Hepatocyte (in vitro differentiated cells): Measurements from ENCODE around the gene CRIM1. TPM values are rescaled to one million over a fixed set of nuclear protein-coding genes. Genes with fewer than 3 reads are reported as not detected.

ENCODE experiments used
- DNase-seq: peaks from one replicate; pipeline ENCODE4 v3.0.0-alpha.2; 2016; ENCODE audit warnings: low spot score
- H2AFZ ChIP-seq: fragments of 200-600 bp; sonication (generic); 2 replicates; pipeline ENCODE4 v1.6.0; 2016; ENCODE audit warnings: antibody characterized with exemption, mild to moderate bottlenecking
- H3K27ac ChIP-seq: fragments of 200-600 bp; sonication (generic); 2 replicates; pipeline ENCODE4 v1.5.1; 2016; ENCODE audit warnings: mild to moderate bottlenecking
- H3K27me3 ChIP-seq: fragments of 200-600 bp; sonication (generic); 2 replicates; pipeline ENCODE4 v1.6.1; 2016
- H3K36me3 ChIP-seq: fragments of 200-600 bp; sonication (generic); replicated peaks from 2 replicates; pipeline ENCODE4 v1.5.1; 2016; ENCODE audit warnings: low read depth; ENCODE audit not compliant: insufficient read depth
- H3K4me1 ChIP-seq: fragments of 200-600 bp; sonication (generic); 2 replicates; pipeline ENCODE4 v1.5.1; 2016; ENCODE audit warnings: mild to moderate bottlenecking, moderate library complexity; ENCODE audit not compliant: insufficient read depth
- H3K4me2 ChIP-seq: fragments of 200-600 bp; sonication (generic); 2 replicates; pipeline ENCODE4 v1.6.0; 2016
- H3K4me3 ChIP-seq: fragments of 200-600 bp; sonication (generic); 2 replicates; pipeline ENCODE4 v1.5.1; 2016; ENCODE audit warnings: mild to moderate bottlenecking
- H3K79me2 ChIP-seq: fragments of 200-600 bp; sonication (generic); 2 replicates; pipeline ENCODE4 v1.6.0; 2017; ENCODE audit warnings: mild to moderate bottlenecking
- H3K9me2 ChIP-seq: fragments of 200-600 bp; sonication (generic); replicated peaks from 2 replicates; pipeline ENCODE4 v1.6.0; 2017; ENCODE audit warnings: mild to moderate bottlenecking; ENCODE audit not compliant: insufficient read depth
- H3K9me3 ChIP-seq: fragments of 200-600 bp; sonication (generic); 2 replicates; pipeline ENCODE4 v1.5.1; 2016; ENCODE audit warnings: low read depth, mild to moderate bottlenecking
- H4K20me1 ChIP-seq: fragments of 200-600 bp; sonication (generic); 2 replicates; pipeline ENCODE4 v1.6.0; 2016; ENCODE audit warnings: mild to moderate bottlenecking; ENCODE audit not compliant: insufficient read depth, poor library complexity, severe bottlenecking
- CTCF ChIP-seq: fragments of 200-600 bp; sonication (generic); IDR thresholded peaks from 2 replicates; pipeline ENCODE4 v1.5.1; 2016; ENCODE audit warnings: antibody characterized with exemption, mild to moderate bottlenecking; ENCODE audit not compliant: poor library complexity
- EZH2 ChIP-seq: fragments of 200-600 bp; sonication (generic); IDR thresholded peaks from 2 replicates; pipeline ENCODE4 v1.6.1; 2016; ENCODE audit warnings: antibody characterized with exemption, mild to moderate bottlenecking, borderline replicate concordance
- EZH2phosphoT487 ChIP-seq: fragments of 200-600 bp; sonication (generic); IDR thresholded peaks from one replicate; pipeline ENCODE4 v1.6.1; 2018; ENCODE audit warnings: antibody characterized with exemption, mild to moderate bottlenecking, low read depth, moderate library complexity; ENCODE audit not compliant: unreplicated experiment, severe bottlenecking
- WGBS: methylation state at CpG from one replicate; pipeline ENCODE4 v1.1.6; 2016; ENCODE audit warnings: low lambda C conversion rate; ENCODE audit errors: missing lambda C conversion rate; 5-methylcytosine and 5-hydroxymethylcytosine counted together
- polyA plus RNA-seq: library from polyadenylated mRNA; unstranded; fragments of >200 nt; fragmentation: Nextera tagmentation; extraction: Ambion mirVana; gene quantifications from 2 replicates; pipeline ENCODE4 v1.2.1, GENCODE V29; 2016
- total RNA-seq: library from RNA; depleted of rRNA; stranded (reverse); fragments of >200 nt; gene quantifications from 2 replicates; pipeline ENCODE4 v1.2.3, GENCODE V29; 2014

Gene CRIM1
- total and polyA plus RNA-seq, 2 experiments from 2014 or later: 23.0 to 40.8 TPM

DNA sequence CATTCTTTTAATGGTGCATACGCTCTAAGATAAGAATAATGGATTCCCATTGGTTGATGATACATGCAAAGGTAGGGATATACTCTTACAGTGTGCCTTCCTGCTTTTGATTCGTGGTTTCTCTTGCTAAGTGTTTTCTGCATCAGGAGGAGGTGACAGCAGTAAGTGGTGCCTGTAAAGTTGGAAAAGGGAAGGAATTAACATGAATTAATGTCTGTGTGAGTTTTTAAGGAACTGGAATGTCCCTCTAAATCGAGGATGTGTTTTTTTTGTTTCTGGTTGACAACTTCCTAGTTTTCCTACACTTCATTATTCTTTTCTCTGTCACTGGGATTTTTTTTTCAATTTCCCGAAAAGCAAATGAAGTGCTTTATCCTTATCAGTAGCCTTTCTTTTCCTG, 54.4 kb downstream of the CRIM1 start:
- H3K27me3 ChIP-seq: no peaks in the 10 kb centered on the region
- WGBS: 63% methylated on average over 4 of the region's 4 CpGs
- H3K4me3 ChIP-seq: no peak overlapping the region
- H3K27ac ChIP-seq: no peak overlapping the region
- no peak for TF ChIP-seq CTCF
- no peak for TF ChIP-seq EZH2phosphoT487
- H4K20me1 ChIP-seq: no peaks in the 10 kb centered on the region
- no peak overlapping the region for H3K4me2 ChIP-seq
- H3K9me2 ChIP-seq: no peaks in the 10 kb centered on the region
- peaks cover 6% of the 10 kb centered on the region for H3K4me1 ChIP-seq
- H3K36me3 ChIP-seq: no peaks in the 10 kb centered on the region
- no peak for DNase-seq
- no peaks in the 10 kb centered on the region for H3K9me3 ChIP-seq
- peaks cover 53% of the 10 kb centered on the region for H3K79me2 ChIP-seq
- no peak overlapping the region for H2AFZ ChIP-seq

DNA sequence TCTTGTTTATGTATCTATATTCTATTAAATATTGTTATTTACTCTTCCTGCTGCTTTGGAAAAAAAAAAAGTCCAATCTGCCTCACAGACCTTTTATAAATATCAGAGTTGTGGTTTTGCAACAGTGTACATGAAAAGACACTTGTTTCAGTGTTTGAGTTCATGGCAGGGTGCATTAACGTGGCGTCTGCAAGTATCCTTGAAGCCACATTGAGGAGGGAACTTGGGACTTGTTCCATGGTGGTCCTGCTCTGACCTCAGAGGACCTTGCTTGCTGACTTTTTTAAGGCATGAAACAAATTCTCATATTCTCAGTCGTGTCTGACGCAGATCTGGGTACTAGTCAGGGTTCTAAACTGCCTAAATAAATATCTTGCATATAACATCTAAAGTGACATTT, 55.1 kb downstream of the CRIM1 start:
- Histone ChIP-seq H3K4me3 (no peak overlapping the region), H3K4me2 (no peak overlapping the region), H3K36me3 (no peaks in the 10 kb centered on the region), H3K27ac (no peak overlapping the region), H3K9me3 (no peaks in the 10 kb centered on the region), H3K79me2 (peaks cover 60% of the 10 kb centered on the region), H3K4me1 (peaks cover 6% of the 10 kb centered on the region), H3K9me2 (no peaks in the 10 kb centered on the region), H4K20me1 (no peaks in the 10 kb centered on the region), H2AFZ (no peak overlapping the region), H3K27me3 (no peaks in the 10 kb centered on the region)
- WGBS: 82% methylated on average over 4 of the region's 4 CpGs
- TF ChIP-seq CTCF (no peak), EZH2phosphoT487 (no peak), EZH2 (no peak)
- DNase-seq: no peak

GRCh38 chr2:36411962-36412444, 56.4 kb downstream of the CRIM1 start:
- no peak for DNase-seq

More at GRCh38 chr2:36411962-36412444, 56.4 kb downstream of the CRIM1 start:
- H4K20me1 ChIP-seq: peaks cover 3% of the 10 kb centered on the region
- no peak for TF ChIP-seq EZH2
- no peak for TF ChIP-seq CTCF
- no peak for TF ChIP-seq EZH2phosphoT487
- H3K36me3 ChIP-seq: no peaks in the 10 kb centered on the region
- no peak overlapping the region for H3K4me2 ChIP-seq
- H3K4me3 ChIP-seq: no peak overlapping the region
- H3K4me1 ChIP-seq: peaks cover 6% of the 10 kb centered on the region
- peaks cover 59% of the 10 kb centered on the region for H3K79me2 ChIP-seq
- no peaks in the 10 kb centered on the region for H3K27me3 ChIP-seq
- no peak overlapping the region for H2AFZ ChIP-seq
- H3K27ac ChIP-seq: no peak overlapping the region
- WGBS: 64% methylated on average over 11 of the region's 11 CpGs
- no peaks in the 10 kb centered on the region for H3K9me3 ChIP-seq
- no peaks in the 10 kb centered on the region for H3K9me2 ChIP-seq
